Activated T-helper 2 cell treated with anti-CD3 and anti-CD28 coated beads, Interferon-gamma antibody, Interleukin-2, Interleukin-4, amounts not matched to agents 10 μg/mL and 5 μg/mL and 100 μg/mL, durations not matched to agents 14 hours and 24 hours and 36 hours (primary cell): ENCODE results near the gene ACTN3. TPM values are rescaled to one million over a fixed set of nuclear protein-coding genes. Genes with fewer than 3 reads are reported as not detected.
A peak's percentile ranks its signal among the peaks of the same experiment; 100 is the strongest.

Source experiments
- DNase-seq: peaks from one replicate; pipeline ENCODE4 v3.0.0; 2021; ENCODE audit warnings: low spot score
- H3K27ac Mint-ChIP-seq: one replicate; pipeline ENCODE4 v1.8.0; 2021; ENCODE audit warnings: mixed read lengths
- H3K27me3 Mint-ChIP-seq: one replicate; pipeline ENCODE4 v1.8.0; 2021; ENCODE audit warnings: low read depth, mixed read lengths
- H3K36me3 Mint-ChIP-seq: one replicate; pipeline ENCODE4 v1.8.0; 2021; ENCODE audit warnings: low read depth, mixed read lengths
- H3K4me1 Mint-ChIP-seq: one replicate; pipeline ENCODE4 v1.8.0; 2021; ENCODE audit warnings: low read depth, mixed read lengths
- H3K4me3 Mint-ChIP-seq: one replicate; pipeline ENCODE4 v1.8.0; 2021; ENCODE audit warnings: low read depth, mild to moderate bottlenecking, moderate library complexity, mixed read lengths
- H3K9me3 Mint-ChIP-seq: one replicate; pipeline ENCODE4 v1.8.0; 2021; ENCODE audit warnings: mixed read lengths
- intact Hi-C: fragments of 100-400 bp; cut with micrococcal nuclease; formaldehyde crosslinking; loops from one replicate; pipeline ENCODE4 v1.15.1; 2023
- total RNA-seq: library from RNA; stranded (reverse); gene quantifications from 2 replicates; pipeline ENCODE4 v1.2.3, GENCODE V29; 2022

ACTN3 gene
- 0.07 and 0.14 TPM in 2 replicates for total RNA-seq

- intact Hi-C loops, result loop anchor here (2.0 kb wide), 1 partner anchor 70 kb away; the partner anchor contains the start of gene RBM14
- Mint-ChIP-seq H3K4me3 (peak within 1 kb of the TSS; percentile 79), H3K27me3 (peaks cover 15% of the 10 kb centered on the region), H3K27ac (peak within 1 kb of the TSS; percentile 14), H3K9me3 (no peaks in the 10 kb centered on the region), H3K36me3 (peaks cover 18% of the 10 kb centered on the region), H3K4me1 (peaks cover 23% of the 10 kb centered on the region)
- DNase-seq, result no peak
Observed at GRCh38 chr11:66546368-66546965, at the start of gene ACTN3. Gene ACTN3, plus strand, starts transcription at chr11:66546903. Its CDS starts 35 bp downstream, at chr11:66546938.

GRCh38 chr11:66497206-66497605 lies 49.5 kb upstream of the ACTN3 start:
- Mint-ChIP-seq H3K27me3 (no peaks in the 10 kb centered on the region), H3K4me1 (no peaks in the 10 kb centered on the region), H3K27ac (no peak overlapping the region), H3K9me3 (no peaks in the 10 kb centered on the region), H3K4me3 (no peak overlapping the region), H3K36me3 (peaks cover 26% of the 10 kb centered on the region)
- no peak for DNase-seq
- intact Hi-C loops, result no loop called here

GRCh38 chr11:66498506-66498905 lies 48.2 kb upstream of the ACTN3 start:
- Mint-ChIP-seq H3K4me1 (no peaks in the 10 kb centered on the region), H3K4me3 (no peak overlapping the region), H3K27ac (no peak overlapping the region), H3K9me3 (no peaks in the 10 kb centered on the region), H3K36me3 (peaks cover 19% of the 10 kb centered on the region), H3K27me3 (no peaks in the 10 kb centered on the region)
- no peak for DNase-seq
- intact Hi-C loops, result no loop called here

- peaks cover 33% of the 10 kb centered on the region for H3K36me3 Mint-ChIP-seq
- H3K27me3 Mint-ChIP-seq, result no peaks in the 10 kb centered on the region
- no peaks in the 10 kb centered on the region for H3K9me3 Mint-ChIP-seq
- DNase-seq, result no peak
- intact Hi-C loops, result no loop called here
- no peak overlapping the region for H3K27ac Mint-ChIP-seq
- H3K4me3 Mint-ChIP-seq, result no peak overlapping the region
- peaks cover 3% of the 10 kb centered on the region for H3K4me1 Mint-ChIP-seq
Observed at GRCh38 chr11:66505276-66505816, 41.4 kb upstream of the ACTN3 start.

DNA sequence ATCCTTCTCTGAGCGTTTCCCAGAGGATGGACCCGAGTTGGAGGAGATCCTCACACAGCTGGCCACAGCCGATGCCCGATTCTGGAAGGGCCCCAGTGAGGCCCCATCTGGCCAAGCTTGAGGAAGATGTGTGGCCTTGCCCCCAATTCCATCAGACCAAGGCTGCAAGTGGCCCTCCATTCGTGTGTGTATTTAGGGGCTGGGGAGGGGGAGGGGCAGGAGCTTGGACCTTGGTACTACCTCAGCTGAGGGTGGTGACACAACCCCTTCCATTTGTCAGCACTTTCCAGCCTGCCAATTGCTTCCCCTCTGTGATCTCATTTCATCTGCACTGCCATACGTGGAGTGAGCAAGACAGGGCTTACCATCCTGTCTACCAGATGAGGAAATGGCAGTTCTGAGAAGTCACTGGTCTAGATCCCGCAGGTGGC lies 37.6 kb upstream of the ACTN3 start:
- no peak overlapping the region for H3K27ac Mint-ChIP-seq

GRCh38 chr11:66510271-66510989 lies 36.3 kb upstream of the ACTN3 start, which contains the start of gene BBS1:
Gene BBS1, plus strand, starts transcription at chr11:66510635. Its CDS starts 25 bp downstream, at chr11:66510660.
- intact Hi-C loops, result no loop called here
- Mint-ChIP-seq H3K9me3 (no peaks in the 10 kb centered on the region), H3K27me3 (no peaks in the 10 kb centered on the region), H3K4me3 (peak within 1 kb of the TSS; percentile 87), H3K27ac (no peak within 1 kb of the TSS), H3K4me1 (peaks cover 10% of the 10 kb centered on the region), H3K36me3 (peaks cover 23% of the 10 kb centered on the region)
- peak; percentile 74 for DNase-seq

More for the DNA sequence above, 37.6 kb upstream of the ACTN3 start:
- no peak for DNase-seq
- Mint-ChIP-seq H3K27me3 (no peaks in the 10 kb centered on the region), H3K4me3 (no peak overlapping the region), H3K36me3 (peaks cover 29% of the 10 kb centered on the region), H3K9me3 (no peaks in the 10 kb centered on the region), H3K4me1 (peaks cover 10% of the 10 kb centered on the region)
- intact Hi-C loops, result no loop called here

DNA sequence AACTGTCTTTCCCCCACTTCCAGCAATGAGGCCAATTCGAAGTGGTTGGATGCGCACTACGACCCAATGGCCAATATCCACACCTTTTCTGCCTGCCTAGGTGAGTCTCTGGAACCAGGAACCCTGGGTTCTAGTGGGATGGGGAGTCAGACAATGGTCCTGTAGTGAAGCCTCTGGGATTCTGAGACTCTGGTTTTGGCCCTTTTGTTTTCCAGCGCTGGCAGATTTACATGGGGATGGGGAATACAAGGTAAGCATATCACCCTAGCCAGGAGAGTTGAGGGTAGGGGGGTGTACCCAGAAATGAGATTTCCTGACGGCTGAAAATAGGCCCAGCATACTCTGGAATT lies 35.7 kb upstream of the ACTN3 start:
- Mint-ChIP-seq H3K36me3 (peaks cover 19% of the 10 kb centered on the region), H3K4me3 (peak overlapping the region; percentile 87), H3K9me3 (no peaks in the 10 kb centered on the region), H3K4me1 (peaks cover 10% of the 10 kb centered on the region), H3K27ac (no peak overlapping the region), H3K27me3 (no peaks in the 10 kb centered on the region)
- intact Hi-C loops, result no loop called here
- no peak for DNase-seq

DNA sequence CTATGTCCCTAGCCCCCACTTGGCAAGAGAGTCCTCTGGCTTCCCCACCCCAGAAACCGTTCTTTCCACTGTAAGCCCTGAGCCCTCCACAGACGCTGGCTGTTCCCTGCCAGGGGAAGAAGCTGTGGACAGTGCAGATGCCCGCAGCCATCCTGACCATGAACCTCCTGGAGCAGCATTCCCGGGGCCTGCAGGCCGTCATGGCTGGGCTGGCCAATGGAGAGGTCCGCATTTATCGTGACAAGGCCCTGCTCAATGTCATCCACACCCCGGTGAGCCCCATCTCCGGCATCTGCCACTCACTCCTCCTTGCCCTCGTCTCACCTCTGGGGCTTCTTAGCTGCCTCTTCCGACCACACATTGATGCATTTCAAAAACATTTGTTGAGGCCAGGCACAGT lies 23.1 kb upstream of the ACTN3 start:
- intact Hi-C loops, result no loop called here
- Mint-ChIP-seq H3K27ac (no peak overlapping the region), H3K9me3 (no peaks in the 10 kb centered on the region), H3K27me3 (no peaks in the 10 kb centered on the region), H3K36me3 (peaks cover 13% of the 10 kb centered on the region), H3K4me3 (no peak overlapping the region), H3K4me1 (no peaks in the 10 kb centered on the region)
- DNase-seq, result no peak

GRCh38 chr11:66524304-66525040 lies 22.2 kb upstream of the ACTN3 start:
- no peaks in the 10 kb centered on the region for H3K9me3 Mint-ChIP-seq

DNA sequence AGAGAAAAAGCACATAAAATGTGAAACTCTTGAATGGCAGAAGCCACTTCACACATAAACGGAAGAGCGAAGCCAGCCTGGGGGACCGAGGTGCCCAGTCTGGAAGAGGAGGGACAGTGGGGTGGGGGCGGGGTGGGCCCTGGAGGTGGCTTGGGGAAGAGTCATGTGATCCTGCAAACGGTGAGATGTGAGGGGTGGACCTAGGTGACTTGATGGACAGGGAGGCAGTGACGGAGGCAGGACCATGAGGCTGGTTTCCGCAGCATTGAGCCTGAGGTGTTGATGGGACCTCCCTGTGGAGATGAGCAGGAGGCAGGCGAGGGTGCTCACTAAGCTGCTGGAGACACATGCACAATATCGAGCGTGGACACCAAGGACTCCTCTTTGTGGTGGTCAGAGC lies 17.6 kb upstream of the ACTN3 start:
- Mint-ChIP-seq H3K36me3 (no peaks in the 10 kb centered on the region), H3K9me3 (no peaks in the 10 kb centered on the region), H3K4me3 (no peak overlapping the region), H3K27me3 (no peaks in the 10 kb centered on the region), H3K27ac (no peak overlapping the region), H3K4me1 (no peaks in the 10 kb centered on the region)
- intact Hi-C loops, result no loop called here
- no peak for DNase-seq

More at GRCh38 chr11:66524304-66525040, 22.2 kb upstream of the ACTN3 start:
- no peak for DNase-seq
- peaks cover 13% of the 10 kb centered on the region for H3K36me3 Mint-ChIP-seq
- intact Hi-C loops, result no loop called here
- no peaks in the 10 kb centered on the region for H3K4me1 Mint-ChIP-seq
- no peak overlapping the region for H3K27ac Mint-ChIP-seq
- H3K27me3 Mint-ChIP-seq, result no peaks in the 10 kb centered on the region
- H3K4me3 Mint-ChIP-seq, result no peak overlapping the region

- Mint-ChIP-seq H3K27me3 (no peaks in the 10 kb centered on the region), H3K36me3 (no peaks in the 10 kb centered on the region), H3K9me3 (no peaks in the 10 kb centered on the region), H3K4me3 (no peak overlapping the region), H3K4me1 (no peaks in the 10 kb centered on the region), H3K27ac (no peak overlapping the region)
- no peak for DNase-seq
- intact Hi-C loops, result no loop called here
Observed at GRCh38 chr11:66529655-66530054, 17.0 kb upstream of the ACTN3 start.

- no peak for DNase-seq
- no peak overlapping the region for H3K27ac Mint-ChIP-seq
- intact Hi-C loops, result no loop called here
Observed at GRCh38 chr11:66530927-66531709, 15.6 kb upstream of the ACTN3 start.

More at GRCh38 chr11:66530927-66531709, 15.6 kb upstream of the ACTN3 start:
- H3K9me3 Mint-ChIP-seq, result no peaks in the 10 kb centered on the region
- no peaks in the 10 kb centered on the region for H3K4me1 Mint-ChIP-seq
- peaks cover 9% of the 10 kb centered on the region for H3K36me3 Mint-ChIP-seq
- H3K4me3 Mint-ChIP-seq, result no peak overlapping the region
- no peaks in the 10 kb centered on the region for H3K27me3 Mint-ChIP-seq
